ENCODE data around the gene NET1.

NET1 gene

GRCh38 chr10:5387169-5387568 lies 25.2 kb upstream of the NET1 start:
- TF ChIP-seq, protein P1, sequence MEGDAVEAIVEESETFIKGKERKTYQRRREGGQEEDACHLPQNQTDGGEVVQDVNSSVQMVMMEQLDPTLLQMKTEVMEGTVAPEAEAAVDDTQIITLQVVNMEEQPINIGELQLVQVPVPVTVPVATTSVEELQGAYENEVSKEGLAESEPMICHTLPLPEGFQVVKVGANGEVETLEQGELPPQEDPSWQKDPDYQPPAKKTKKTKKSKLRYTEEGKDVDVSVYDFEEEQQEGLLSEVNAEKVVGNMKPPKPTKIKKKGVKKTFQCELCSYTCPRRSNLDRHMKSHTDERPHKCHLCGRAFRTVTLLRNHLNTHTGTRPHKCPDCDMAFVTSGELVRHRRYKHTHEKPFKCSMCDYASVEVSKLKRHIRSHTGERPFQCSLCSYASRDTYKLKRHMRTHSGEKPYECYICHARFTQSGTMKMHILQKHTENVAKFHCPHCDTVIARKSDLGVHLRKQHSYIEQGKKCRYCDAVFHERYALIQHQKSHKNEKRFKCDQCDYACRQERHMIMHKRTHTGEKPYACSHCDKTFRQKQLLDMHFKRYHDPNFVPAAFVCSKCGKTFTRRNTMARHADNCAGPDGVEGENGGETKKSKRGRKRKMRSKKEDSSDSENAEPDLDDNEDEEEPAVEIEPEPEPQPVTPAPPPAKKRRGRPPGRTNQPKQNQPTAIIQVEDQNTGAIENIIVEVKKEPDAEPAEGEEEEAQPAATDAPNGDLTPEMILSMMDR (conservative IDR thresholded peaks at IDR 0.05; ENCODE audit: low read depth, low read length), result no peak
- H3K4me3 ChIP-seq (ENCODE audit: low read depth, low read length), result no peak overlapping the region
- DNase-seq (ENCODE audit: low read depth), result no peak

GRCh38 chr10:5390607-5391205 lies 21.7 kb upstream of the NET1 start:
- DNase-seq (ENCODE audit: low read depth), result no peak
- H3K4me3 ChIP-seq (ENCODE audit: low read depth, low read length), result no peak overlapping the region
- TF ChIP-seq, protein P1 (conservative IDR thresholded peaks at IDR 0.05; ENCODE audit: low read depth, low read length), result no peak

DNA sequence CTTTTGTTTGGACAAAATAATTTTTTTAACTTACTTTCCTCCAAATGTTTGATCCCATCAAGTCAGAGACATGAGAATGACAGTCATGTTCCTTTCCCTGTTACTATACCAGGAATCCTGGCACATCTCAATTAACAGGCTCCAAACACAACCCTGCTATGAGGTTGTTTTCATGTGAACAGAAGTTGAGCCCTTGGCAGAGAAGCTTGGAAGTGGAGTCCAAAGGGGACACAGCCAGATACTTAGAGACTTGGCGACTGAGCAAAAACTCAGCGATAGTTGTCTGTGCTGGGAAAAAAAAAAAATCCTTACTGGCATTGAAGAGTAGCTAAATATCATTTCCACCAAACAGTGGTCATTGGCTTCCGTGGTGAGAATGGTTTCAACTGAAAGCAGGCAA lies 20.6 kb upstream of the NET1 start:
- TF ChIP-seq, protein P1 (conservative IDR thresholded peaks at IDR 0.05; ENCODE audit: low read depth, low read length), result no peak
- no peak overlapping the region for H3K4me3 ChIP-seq (ENCODE audit: low read depth, low read length)
- no peak for DNase-seq (ENCODE audit: low read depth)

GRCh38 chr10:5393529-5393928 lies 18.8 kb upstream of the NET1 start:
- H3K4me3 ChIP-seq (ENCODE audit: low read depth, low read length), result no peak overlapping the region
- TF ChIP-seq, protein P1 (conservative IDR thresholded peaks at IDR 0.05; ENCODE audit: low read depth, low read length), result no peak
- DNase-seq (ENCODE audit: low read depth), result no peak

DNA sequence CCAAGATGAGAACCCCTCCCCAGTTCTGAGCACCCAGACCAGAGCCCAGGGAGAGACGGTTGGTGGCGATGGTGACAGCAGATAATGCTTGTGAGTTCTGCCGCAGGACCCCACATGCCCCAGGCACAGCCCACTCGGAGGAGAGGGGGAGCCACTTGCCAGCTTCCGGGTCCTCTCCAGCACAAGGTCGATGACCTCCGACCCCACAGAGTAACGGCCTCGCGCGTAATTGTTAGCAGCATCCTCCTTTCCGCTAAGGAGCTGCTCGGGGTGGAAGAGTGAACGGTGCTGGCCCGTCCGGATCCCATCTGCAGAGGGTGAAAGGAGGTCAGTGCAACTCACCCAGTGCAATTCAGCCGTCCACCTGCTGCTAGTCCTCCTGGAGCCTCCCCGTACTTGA lies 17.2 kb upstream of the NET1 start:
- no peak overlapping the region for H3K4me3 ChIP-seq (ENCODE audit: low read depth, low read length)
- DNase-seq (ENCODE audit: low read depth), result no peak
- TF ChIP-seq, protein P1 (conservative IDR thresholded peaks at IDR 0.05; ENCODE audit: low read depth, low read length), result no peak

DNA sequence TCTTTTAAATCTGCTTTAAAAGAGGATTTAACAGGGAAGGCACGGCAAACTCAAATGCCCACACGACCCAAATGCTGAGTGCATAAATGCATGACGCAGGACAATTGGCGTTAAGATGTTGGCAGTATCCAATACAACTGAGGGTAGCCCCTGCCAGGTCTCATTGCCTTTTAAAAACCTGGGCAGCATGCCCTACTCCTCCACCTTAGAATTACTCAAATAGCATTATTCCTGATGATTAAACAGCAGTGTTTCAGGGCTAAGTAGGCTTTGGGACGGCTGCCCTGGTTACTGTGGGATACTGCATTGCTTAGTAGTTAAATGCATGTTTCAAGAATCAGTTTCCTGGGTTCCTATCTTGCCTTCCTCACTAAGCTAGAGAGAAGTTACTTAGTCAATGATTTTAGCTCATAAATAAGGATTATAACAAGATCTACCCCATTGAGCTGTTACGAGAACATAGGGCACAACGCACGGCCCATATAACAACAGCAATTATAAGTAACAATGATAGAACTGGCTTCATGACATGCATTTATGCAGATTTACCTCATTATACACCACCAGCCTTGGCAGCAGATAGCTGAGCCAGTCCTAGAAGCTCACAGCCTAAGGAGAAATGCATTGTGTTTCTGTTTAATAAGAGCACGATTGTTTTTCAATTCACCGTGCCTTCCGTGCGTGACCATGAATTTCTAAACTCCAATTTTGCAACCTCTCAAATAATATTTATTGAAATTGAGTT lies 15.6 kb upstream of the NET1 start:
- TF ChIP-seq, protein P1 (conservative IDR thresholded peaks at IDR 0.05; ENCODE audit: low read depth, low read length), result no peak
- no peak for DNase-seq (ENCODE audit: low read depth)
- no peak overlapping the region for H3K4me3 ChIP-seq (ENCODE audit: low read depth, low read length)

DNA sequence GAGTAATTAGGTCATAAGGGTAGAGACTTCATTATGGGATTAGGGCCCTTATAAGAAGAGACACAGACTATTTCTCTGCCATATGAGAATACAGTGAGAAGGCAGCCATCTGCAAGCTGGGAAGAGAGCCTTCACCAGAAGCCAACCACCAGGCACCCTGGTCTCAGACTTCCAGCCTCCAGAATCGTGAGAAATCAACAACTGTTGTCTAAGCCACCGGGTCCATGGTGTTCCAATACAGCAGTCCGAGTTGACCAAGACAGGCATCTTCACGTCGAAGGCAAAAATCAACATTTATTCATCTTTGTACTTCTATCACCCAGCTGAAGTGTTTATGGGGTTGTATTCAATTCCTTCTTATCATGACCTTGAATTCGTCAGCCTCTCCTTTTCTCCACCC lies 13.0 kb upstream of the NET1 start:
- no peak overlapping the region for H3K4me3 ChIP-seq (ENCODE audit: low read depth, low read length)
- no peak for DNase-seq (ENCODE audit: low read depth)
- TF ChIP-seq, protein P1 (conservative IDR thresholded peaks at IDR 0.05; ENCODE audit: low read depth, low read length), result no peak
